22Rv1 (cell line): ENCODE results near the gene TRIB2.

ENCODE experiments used
- ZFX ChIP-seq: fragments of 450-650 bp; IDR thresholded peaks from 2 replicates; pipeline ENCODE4 v1.6.1; 2017; ENCODE audit warnings: antibody characterized with exemption, borderline replicate concordance
- TF ChIP-seq, protein P1 (sequence below): fragments of 450-650 bp; IDR thresholded peaks from 2 replicates; pipeline ENCODE4 v1.5.1; 2017; ENCODE audit warnings: mild to moderate bottlenecking

- TF ChIP-seq, protein P1, sequence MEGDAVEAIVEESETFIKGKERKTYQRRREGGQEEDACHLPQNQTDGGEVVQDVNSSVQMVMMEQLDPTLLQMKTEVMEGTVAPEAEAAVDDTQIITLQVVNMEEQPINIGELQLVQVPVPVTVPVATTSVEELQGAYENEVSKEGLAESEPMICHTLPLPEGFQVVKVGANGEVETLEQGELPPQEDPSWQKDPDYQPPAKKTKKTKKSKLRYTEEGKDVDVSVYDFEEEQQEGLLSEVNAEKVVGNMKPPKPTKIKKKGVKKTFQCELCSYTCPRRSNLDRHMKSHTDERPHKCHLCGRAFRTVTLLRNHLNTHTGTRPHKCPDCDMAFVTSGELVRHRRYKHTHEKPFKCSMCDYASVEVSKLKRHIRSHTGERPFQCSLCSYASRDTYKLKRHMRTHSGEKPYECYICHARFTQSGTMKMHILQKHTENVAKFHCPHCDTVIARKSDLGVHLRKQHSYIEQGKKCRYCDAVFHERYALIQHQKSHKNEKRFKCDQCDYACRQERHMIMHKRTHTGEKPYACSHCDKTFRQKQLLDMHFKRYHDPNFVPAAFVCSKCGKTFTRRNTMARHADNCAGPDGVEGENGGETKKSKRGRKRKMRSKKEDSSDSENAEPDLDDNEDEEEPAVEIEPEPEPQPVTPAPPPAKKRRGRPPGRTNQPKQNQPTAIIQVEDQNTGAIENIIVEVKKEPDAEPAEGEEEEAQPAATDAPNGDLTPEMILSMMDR: no peak
- TF ChIP-seq ZFX: no peak
Measured at GRCh38 chr2:12791906-12792305, 75.2 kb downstream of the TRIB2 start.
